ENCODE data around the gene MATCAP1.

GRCh38 chr16:67226295-67226803 lies 42.6 kb upstream of the MATCAP1 start:
- no peak for TF ChIP-seq EZH2 (IDR thresholded peaks at IDR 0.05; ENCODE audit: borderline replicate concordance, low read depth, low read length, severe bottlenecking)
- no peak for TF ChIP-seq CTCF (IDR thresholded peaks at IDR 0.05; ENCODE audit: borderline replicate concordance, extremely low read depth, low read length, poor library complexity, severe bottlenecking)
